ENCODE measurements around the gene TMPRSS9.

GRCh38 chr19:2399582-2399981 is 39.5 kb downstream of the TMPRSS9 start:
- TF ChIP-seq CTCF (IDR thresholded peaks at IDR 0.05) (no peak), POLR2A (IDR thresholded peaks at IDR 0.05) (no peak)

Data from Peyer's patch (tissue), 4 donors.